SKM-1 (cell line): Measurements from ENCODE around the gene VASH1.
"Not testable (repeated sequence)": the region's sequence is repeated elsewhere in the genome, so short reads cannot be mapped to it uniquely, and the experiment has no call there.

Experiments used
- DNase-seq: peaks from one replicate; lab custom pipeline; 2025; ENCODE audit not compliant: unreplicated experiment; lab: John Stamatoyannopoulos, UW

The VASH1 gene

GRCh38 chr14:76761136-76761959 is at the start of gene VASH1:
TSS of gene VASH1 (plus strand) at chr14:76761468. CDS start at chr14:76762822, 1,354 bp downstream.
- no peak for DNase-seq

GRCh38 chr14:76713121-76713520 is 48.1 kb upstream of the VASH1 start:
- DNase-seq: no peak

- no peak for DNase-seq
These were observed 46.8 kb upstream of the VASH1 start for GRCh38 chr14:76714470-76714869.

- no peak for DNase-seq
These were observed 46.2 kb upstream of the VASH1 start for GRCh38 chr14:76715101-76715500.

- no peak for DNase-seq
These were observed 45.7 kb upstream of the VASH1 start for GRCh38 chr14:76715511-76716081.

GRCh38 chr14:76716285-76716684 is 45.0 kb upstream of the VASH1 start:
- no peak for DNase-seq

GRCh38 chr14:76717508-76718290 is 43.6 kb upstream of the VASH1 start:
- no peak for DNase-seq

GRCh38 chr14:76718306-76719040 is 42.8 kb upstream of the VASH1 start:
- DNase-seq: no peak

GRCh38 chr14:76719666-76720065 is 41.6 kb upstream of the VASH1 start:
- no peak for DNase-seq

GRCh38 chr14:76720382-76720813 is 40.9 kb upstream of the VASH1 start:
- peak; percentile 9 for DNase-seq

- not testable (repeated sequence) for DNase-seq
These were observed 39.8 kb upstream of the VASH1 start for GRCh38 chr14:76721506-76721905.

- DNase-seq: no peak
These were observed 36.4 kb upstream of the VASH1 start for GRCh38 chr14:76724651-76725550.

GRCh38 chr14:76726551-76726970 is 34.7 kb upstream of the VASH1 start:
- DNase-seq: no peak

- no peak for DNase-seq
These were observed 33.9 kb upstream of the VASH1 start for GRCh38 chr14:76727384-76727783.

GRCh38 chr14:76727901-76728300 is 33.4 kb upstream of the VASH1 start:
- no peak for DNase-seq

- DNase-seq: no peak
These were observed 32.0 kb upstream of the VASH1 start for GRCh38 chr14:76729258-76729657.

- DNase-seq: no peak
These were observed 31.2 kb upstream of the VASH1 start for GRCh38 chr14:76729953-76730505.

- not testable (repeated sequence) for DNase-seq
These were observed 26.8 kb upstream of the VASH1 start for GRCh38 chr14:76734501-76734900.

GRCh38 chr14:76736514-76736913 is 24.8 kb upstream of the VASH1 start:
- DNase-seq: no peak

GRCh38 chr14:76741074-76741473 is 20.2 kb upstream of the VASH1 start:
- DNase-seq: no peak
